K562 (cell line): ENCODE data around the gene ECM1. TPM values are rescaled to one million over a fixed set of nuclear protein-coding genes. Genes with fewer than 3 reads are reported as not detected.

Source experiments
- BRCA1 ChIP-seq, 2 experiments: fragments of 450-650 bp in 1 of 2; sonication (generic) in 1 of 2; formaldehyde crosslinking in 1 of 2; IDR thresholded peaks; 2 replicates each; pipeline versions ENCODE4 v1.5.0 to v1.6.1; 2017 to 2020; ENCODE audit warnings: mild to moderate bottlenecking in 1 of 2, missing genetic modification reagents in 1 of 2
- FIP1L1 ChIP-seq: fragments of 200-400 bp; formaldehyde crosslinking; IDR thresholded peaks from 2 replicates; pipeline ENCODE4 v1.6.1; 2018; ENCODE audit warnings: mild to moderate bottlenecking, low read depth, low read length; ENCODE audit not compliant: poor library complexity, severe bottlenecking
- GMEB1 ChIP-seq: fragments of 250-450 bp; sonication (Bioruptor Pico); IDR thresholded peaks from 2 replicates; pipeline ENCODE4 v1.4.0; 2020; ENCODE audit warnings: mild to moderate bottlenecking
- HMGN3 ChIP-seq: IDR thresholded peaks from 2 replicates; pipeline ENCODE4 v1.6.1; 2011; ENCODE audit warnings: borderline replicate concordance, low read depth, mild to moderate bottlenecking, mixed read lengths, low read length; ENCODE audit not compliant: insufficient read length; ENCODE audit errors: extremely low read depth
- JUN ChIP-seq, 2 experiments: sonication (generic) in 1 of 2; formaldehyde crosslinking in 1 of 2; IDR thresholded peaks; 2 replicates each; pipeline versions ENCODE4 v1.6.1 to v1.8.0; 2012 to 2022; ENCODE audit warnings: borderline replicate concordance in 2 of 2, mild to moderate bottlenecking in 2 of 2, improper control_type of control experiment in 1 of 2, low read depth in 1 of 2, low read length in 1 of 2, missing genetic modification reagents in 1 of 2
- NCOA4 ChIP-seq: fragments of 450-650 bp; IDR thresholded peaks from 2 replicates; pipeline ENCODE4 v1.6.1; 2018; ENCODE audit warnings: mild to moderate bottlenecking; ENCODE audit not compliant: partially characterized antibody
- NFATC3 ChIP-seq: fragments of 450-650 bp; IDR thresholded peaks from 2 replicates; pipeline ENCODE4 v1.6.1; 2017; ENCODE audit warnings: mild to moderate bottlenecking
- PHB ChIP-seq: fragments of 250-450 bp; sonication (Bioruptor Pico); IDR thresholded peaks from 2 replicates; pipeline ENCODE4 v1.5.0; 2021
- PHF20 ChIP-seq: fragments of 450-650 bp; IDR thresholded peaks from 2 replicates; pipeline ENCODE4 v1.6.1; 2018; ENCODE audit not compliant: partially characterized antibody
- POLR2AphosphoS5 ChIP-seq: IDR thresholded peaks from 2 replicates; pipeline ENCODE4 v1.6.1; 2011; ENCODE audit warnings: mild to moderate bottlenecking, low read depth, low read length, moderate library complexity; ENCODE audit not compliant: control insufficient read depth, insufficient read depth
- TCF3 ChIP-seq: sonication (generic); formaldehyde crosslinking; IDR thresholded peaks from 2 replicates; pipeline ENCODE4 v1.4.0; 2020; ENCODE audit warnings: mild to moderate bottlenecking, missing genetic modification reagents
- ZNF134 ChIP-seq: fragments of 250-450 bp; sonication (Bioruptor Pico); conservative IDR thresholded peaks from 2 replicates; pipeline ENCODE4 v1.4.0; 2020
- ZNF280B ChIP-seq: fragments of 250-450 bp; sonication (Bioruptor Pico); IDR thresholded peaks from 2 replicates; pipeline ENCODE4 v1.5.1; 2021; ENCODE audit warnings: mild to moderate bottlenecking
- ZNF76 ChIP-seq: fragments of 250-450 bp; sonication (Bioruptor Pico); IDR thresholded peaks from 2 replicates; pipeline ENCODE4 v1.4.0; 2020; ENCODE audit warnings: mild to moderate bottlenecking, moderate library complexity, borderline replicate concordance
- ZNF77 ChIP-seq: fragments of 250-450 bp; sonication (Bioruptor Pico); IDR thresholded peaks from 2 replicates; pipeline ENCODE4 v1.5.0; 2020
- ZNF785 ChIP-seq: fragments of 250-450 bp; sonication (Bioruptor Pico); IDR thresholded peaks from 2 replicates; pipeline ENCODE4 v1.4.0; 2020; ENCODE audit warnings: mild to moderate bottlenecking
- polyA plus RNA-seq, 8 experiments: library from polyadenylated mRNA; depleted of rRNA in 4 of 8; stranded (reverse) in 5 of 8; unstranded in 3 of 8; fragments of >200 nt; fragmentation: Nextera tagmentation in 2 of 8; fragmentation: Illumina TruSeq in 1 of 8; extraction: Ambion mirVana in 2 of 8; extraction: Trizol in 1 of 8; gene quantifications; 2 replicates each; pipeline versions ENCODE4 v1.2.1 to v1.2.3, GENCODE V29; 2011 to 2014; ENCODE audit warnings: inconsistent platforms in 1 of 8, missing spikeins in 1 of 8
- total RNA-seq, 7 experiments: library from RNA; depleted of rRNA in 6 of 7; stranded (reverse); fragments of >200 nt in 6 of 7; fragmentation: Illumina TruSeq in 2 of 7; extraction: Trizol in 2 of 7; gene quantifications; 2 replicates each; pipeline versions ENCODE4 v1.2.1 to v1.2.3, GENCODE V29; 2011 to 2021; ENCODE audit warnings: low replicate concordance in 1 of 7
- TF ChIP-seq, protein P1 (sequence below): fragments of 200-800 bp; sonication (Bioruptor generic); IDR thresholded peaks from 2 replicates; pipeline ENCODE4 v1.6.1; 2017; ENCODE audit warnings: missing genetic modification characterization, missing compliant biosample characterization
- TF ChIP-seq, protein P2 (sequence below): fragments of 450-650 bp; IDR thresholded peaks from 2 replicates; pipeline ENCODE4 v1.6.1; 2017; ENCODE audit warnings: mild to moderate bottlenecking, moderate library complexity
- TF ChIP-seq, protein P3 (sequence below): fragments of 250-450 bp; sonication (Bioruptor Pico); IDR thresholded peaks from 2 replicates; pipeline ENCODE4 v1.4.0; 2020; ENCODE audit warnings: mild to moderate bottlenecking, moderate library complexity

ECM1 gene
- total and polyA plus RNA-seq, 9 of the 15 experiments (the other 6 are each of a cell fraction or from before 2014, with no cell fraction given), result 6.6 to 52.2 (median 12.8) TPM

DNA sequence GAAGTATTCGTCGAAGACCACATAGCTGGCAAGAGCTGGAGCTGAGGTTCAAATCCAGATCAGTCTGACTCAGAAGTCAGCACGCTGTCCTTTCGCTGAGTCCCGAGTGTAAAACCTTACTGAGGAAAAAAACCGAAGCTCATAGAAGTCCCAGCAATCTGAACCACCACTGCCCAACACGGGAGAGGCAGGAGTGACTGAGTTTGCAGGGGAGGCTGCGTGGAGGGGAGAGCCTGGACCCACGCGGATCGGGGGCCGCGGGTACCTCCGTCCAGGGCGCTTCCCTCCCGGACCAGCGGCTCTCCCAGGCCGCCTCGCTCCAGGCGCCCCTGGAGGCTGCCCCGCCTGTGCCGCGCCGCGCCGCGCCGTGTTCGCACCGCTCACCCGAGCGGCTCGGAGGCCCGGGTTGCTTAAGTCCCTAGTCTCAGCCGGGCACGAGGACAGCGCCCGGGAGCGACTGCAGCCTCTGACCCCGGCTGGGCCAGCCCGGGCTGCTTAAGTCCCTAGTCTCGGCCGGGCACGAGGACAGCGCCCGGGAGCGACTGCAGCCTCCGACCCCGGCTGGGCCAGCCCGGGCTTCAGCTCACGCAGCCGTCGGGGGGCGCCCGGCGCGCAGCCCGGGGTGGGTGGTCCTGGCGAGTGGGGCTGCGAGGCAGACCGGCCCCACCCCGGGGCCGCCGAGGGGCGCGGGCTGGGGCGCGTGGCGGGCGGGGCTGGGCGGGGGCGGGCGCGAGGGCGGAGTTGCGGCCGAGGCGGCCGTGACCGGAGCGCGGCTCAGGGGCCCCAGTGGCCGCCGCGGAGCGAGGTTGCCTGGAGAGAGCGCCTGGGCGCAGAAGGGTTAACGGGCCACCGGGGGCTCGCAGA lies 41.0 kb downstream of the ECM1 start, which contains the start of gene ADAMTSL4 (continued):
- TF ChIP-seq ZNF280B (CRISPR knock-in tag) (no peak), GMEB1 (CRISPR knock-in tag) (0 out of 2 replicates have a peak, but pooled peaks have one; percentile 33), PHF20 (peak; percentile 25), ZNF77 (CRISPR knock-in tag) (no peak), BRCA1 (IDR thresholded peaks at IDR 0.05) (no peak), BRCA1 (CRISPR knock-in tag; IDR thresholded peaks at IDR 0.05) (no peak), HMGN3 (no peak), NFATC3 (no peak), ZNF134 (no peak), JUN (IDR thresholded peaks at IDR 0.05; ENCODE audit: borderline replicate concordance, low read depth, low read length) (no peak), JUN (CRISPR knock-in tag; IDR thresholded peaks at IDR 0.05; ENCODE audit: borderline replicate concordance) (no peak), TCF3 (CRISPR knock-in tag) (0 out of 2 replicates have a peak, but pooled peaks have one; percentile 3), PHB (CRISPR knock-in tag) (no peak), ZNF76 (CRISPR knock-in tag) (peak; percentile 79; the same call in 1 of the 2 replicates), FIP1L1 (peak; percentile 55), NCOA4 (no peak), ZNF785 (CRISPR knock-in tag) (no peak), POLR2AphosphoS5 (peak; percentile 53; the same call in 1 of the 2 replicates)
- TF ChIP-seq, protein P1, sequence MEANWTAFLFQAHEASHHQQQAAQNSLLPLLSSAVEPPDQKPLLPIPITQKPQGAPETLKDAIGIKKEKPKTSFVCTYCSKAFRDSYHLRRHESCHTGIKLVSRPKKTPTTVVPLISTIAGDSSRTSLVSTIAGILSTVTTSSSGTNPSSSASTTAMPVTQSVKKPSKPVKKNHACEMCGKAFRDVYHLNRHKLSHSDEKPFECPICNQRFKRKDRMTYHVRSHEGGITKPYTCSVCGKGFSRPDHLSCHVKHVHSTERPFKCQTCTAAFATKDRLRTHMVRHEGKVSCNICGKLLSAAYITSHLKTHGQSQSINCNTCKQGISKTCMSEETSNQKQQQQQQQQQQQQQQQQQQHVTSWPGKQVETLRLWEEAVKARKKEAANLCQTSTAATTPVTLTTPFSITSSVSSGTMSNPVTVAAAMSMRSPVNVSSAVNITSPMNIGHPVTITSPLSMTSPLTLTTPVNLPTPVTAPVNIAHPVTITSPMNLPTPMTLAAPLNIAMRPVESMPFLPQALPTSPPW (CRISPR knock-in tag), result peak; percentile 96
- TF ChIP-seq, protein P2, sequence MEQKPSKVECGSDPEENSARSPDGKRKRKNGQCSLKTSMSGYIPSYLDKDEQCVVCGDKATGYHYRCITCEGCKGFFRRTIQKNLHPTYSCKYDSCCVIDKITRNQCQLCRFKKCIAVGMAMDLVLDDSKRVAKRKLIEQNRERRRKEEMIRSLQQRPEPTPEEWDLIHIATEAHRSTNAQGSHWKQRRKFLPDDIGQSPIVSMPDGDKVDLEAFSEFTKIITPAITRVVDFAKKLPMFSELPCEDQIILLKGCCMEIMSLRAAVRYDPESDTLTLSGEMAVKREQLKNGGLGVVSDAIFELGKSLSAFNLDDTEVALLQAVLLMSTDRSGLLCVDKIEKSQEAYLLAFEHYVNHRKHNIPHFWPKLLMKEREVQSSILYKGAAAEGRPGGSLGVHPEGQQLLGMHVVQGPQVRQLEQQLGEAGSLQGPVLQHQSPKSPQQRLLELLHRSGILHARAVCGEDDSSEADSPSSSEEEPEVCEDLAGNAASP, result no peak
- TF ChIP-seq, protein P3, sequence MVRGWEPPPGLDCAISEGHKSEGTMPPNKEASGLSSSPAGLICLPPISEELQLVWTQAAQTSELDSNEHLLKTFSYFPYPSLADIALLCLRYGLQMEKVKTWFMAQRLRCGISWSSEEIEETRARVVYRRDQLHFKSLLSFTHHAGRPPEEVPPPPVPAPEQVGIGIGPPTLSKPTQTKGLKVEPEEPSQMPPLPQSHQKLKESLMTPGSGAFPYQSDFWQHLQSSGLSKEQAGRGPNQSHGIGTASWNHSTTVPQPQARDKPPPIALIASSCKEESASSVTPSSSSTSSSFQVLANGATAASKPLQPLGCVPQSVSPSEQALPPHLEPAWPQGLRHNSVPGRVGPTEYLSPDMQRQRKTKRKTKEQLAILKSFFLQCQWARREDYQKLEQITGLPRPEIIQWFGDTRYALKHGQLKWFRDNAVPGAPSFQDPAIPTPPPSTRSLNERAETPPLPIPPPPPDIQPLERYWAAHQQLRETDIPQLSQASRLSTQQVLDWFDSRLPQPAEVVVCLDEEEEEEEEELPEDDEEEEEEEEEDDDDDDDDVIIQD, result no peak
